GM12875 (cell line): ENCODE measurements around the gene ALKBH5.

Source experiments
- H3K4me3 ChIP-seq: one replicate; pipeline ENCODE4 v1.5.1; 2011; ENCODE audit warnings: low read depth, low read length, control low read depth
- TF ChIP-seq, protein P1 (sequence below): IDR thresholded peaks from 2 replicates; pipeline ENCODE4 v1.5.1; 2011; ENCODE audit warnings: low read depth, mild to moderate bottlenecking, control low read depth, inconsistent platforms, low read length, moderate library complexity, borderline replicate concordance; ENCODE audit not compliant: insufficient read depth

Gene ALKBH5

GRCh38 chr17:18233803-18234518 is 50.3 kb downstream of the ALKBH5 start:
- TF ChIP-seq, protein P1, sequence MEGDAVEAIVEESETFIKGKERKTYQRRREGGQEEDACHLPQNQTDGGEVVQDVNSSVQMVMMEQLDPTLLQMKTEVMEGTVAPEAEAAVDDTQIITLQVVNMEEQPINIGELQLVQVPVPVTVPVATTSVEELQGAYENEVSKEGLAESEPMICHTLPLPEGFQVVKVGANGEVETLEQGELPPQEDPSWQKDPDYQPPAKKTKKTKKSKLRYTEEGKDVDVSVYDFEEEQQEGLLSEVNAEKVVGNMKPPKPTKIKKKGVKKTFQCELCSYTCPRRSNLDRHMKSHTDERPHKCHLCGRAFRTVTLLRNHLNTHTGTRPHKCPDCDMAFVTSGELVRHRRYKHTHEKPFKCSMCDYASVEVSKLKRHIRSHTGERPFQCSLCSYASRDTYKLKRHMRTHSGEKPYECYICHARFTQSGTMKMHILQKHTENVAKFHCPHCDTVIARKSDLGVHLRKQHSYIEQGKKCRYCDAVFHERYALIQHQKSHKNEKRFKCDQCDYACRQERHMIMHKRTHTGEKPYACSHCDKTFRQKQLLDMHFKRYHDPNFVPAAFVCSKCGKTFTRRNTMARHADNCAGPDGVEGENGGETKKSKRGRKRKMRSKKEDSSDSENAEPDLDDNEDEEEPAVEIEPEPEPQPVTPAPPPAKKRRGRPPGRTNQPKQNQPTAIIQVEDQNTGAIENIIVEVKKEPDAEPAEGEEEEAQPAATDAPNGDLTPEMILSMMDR: no peak
- no peak overlapping the region for H3K4me3 ChIP-seq

DNA sequence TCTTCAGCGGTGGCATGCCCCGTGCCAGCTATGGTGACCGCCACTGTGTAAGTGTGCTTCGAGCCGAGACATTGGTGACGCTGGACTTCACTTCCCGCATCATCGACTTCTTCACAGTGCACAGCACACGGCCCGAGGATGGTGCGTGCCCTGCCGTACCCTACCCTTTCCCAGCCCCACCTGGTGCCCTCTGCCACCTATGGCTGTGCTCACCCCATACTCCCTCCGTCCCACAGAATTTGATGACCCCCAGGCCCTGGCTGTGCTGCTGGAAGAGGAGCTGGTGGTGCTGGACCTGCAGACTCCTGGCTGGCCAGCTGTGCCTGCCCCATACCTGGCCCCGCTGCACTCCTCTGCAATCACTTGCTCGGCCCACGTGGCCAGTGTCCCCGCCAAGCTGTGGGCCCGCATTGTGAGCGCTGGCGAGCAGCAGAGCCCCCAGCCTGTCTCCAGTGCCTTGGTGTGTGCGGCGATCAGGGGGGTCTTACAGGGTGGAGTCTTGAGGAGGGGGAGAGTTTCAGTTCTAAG is 51.3 kb downstream of the ALKBH5 start:
- TF ChIP-seq, protein P1: no peak
- no peak overlapping the region for H3K4me3 ChIP-seq

DNA sequence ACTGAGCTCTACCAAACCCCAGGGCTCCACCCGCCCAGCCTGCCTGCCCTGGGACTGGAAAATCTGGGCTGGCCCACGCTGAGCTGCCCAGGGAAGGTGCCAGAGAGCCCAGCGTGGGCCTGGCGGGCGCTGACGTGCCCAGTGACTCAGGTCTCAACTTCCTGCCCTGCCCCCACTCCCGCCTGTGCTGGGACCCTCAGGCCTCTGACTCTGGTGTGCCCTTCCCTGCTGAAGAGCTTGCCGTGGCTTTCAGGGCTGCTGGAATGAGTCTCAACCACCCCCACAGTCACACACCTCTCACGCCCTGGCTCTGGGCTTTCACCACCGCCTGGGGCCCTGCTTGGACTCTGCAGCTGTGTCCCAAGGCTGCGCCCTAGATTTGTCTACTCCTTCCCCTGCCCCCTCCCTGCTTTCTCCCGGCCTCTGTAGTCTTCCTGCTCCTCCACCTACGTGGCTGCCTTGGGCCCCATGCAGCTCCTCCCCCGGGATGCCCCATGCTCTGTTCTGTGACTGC is 52.2 kb downstream of the ALKBH5 start:
- H3K4me3 ChIP-seq: no peak overlapping the region
- TF ChIP-seq, protein P1: no peak

DNA sequence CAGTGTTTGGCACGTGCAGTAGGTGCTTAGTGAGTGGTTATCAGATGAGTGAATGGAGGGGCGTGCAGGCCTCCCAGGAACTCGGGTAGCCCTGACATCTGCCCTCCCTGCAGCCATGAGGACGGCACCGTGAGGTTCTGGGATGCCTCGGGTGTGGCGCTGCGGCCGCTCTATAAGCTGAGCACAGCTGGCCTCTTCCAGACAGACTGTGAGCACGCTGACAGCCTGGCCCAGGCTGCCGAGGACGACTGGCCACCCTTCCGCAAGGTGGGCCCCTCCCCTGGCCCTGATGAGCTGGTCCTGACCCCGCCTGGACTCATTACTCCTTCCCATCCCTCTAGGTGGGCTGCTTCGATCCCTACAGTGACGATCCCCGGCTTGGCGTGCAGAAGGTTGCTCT is 52.9 kb downstream of the ALKBH5 start:
- no peak overlapping the region for H3K4me3 ChIP-seq
- TF ChIP-seq, protein P1: no peak

- TF ChIP-seq, protein P1: no peak
- no peak overlapping the region for H3K4me3 ChIP-seq
These were observed 53.8 kb downstream of the ALKBH5 start for GRCh38 chr17:18237461-18237860.

DNA sequence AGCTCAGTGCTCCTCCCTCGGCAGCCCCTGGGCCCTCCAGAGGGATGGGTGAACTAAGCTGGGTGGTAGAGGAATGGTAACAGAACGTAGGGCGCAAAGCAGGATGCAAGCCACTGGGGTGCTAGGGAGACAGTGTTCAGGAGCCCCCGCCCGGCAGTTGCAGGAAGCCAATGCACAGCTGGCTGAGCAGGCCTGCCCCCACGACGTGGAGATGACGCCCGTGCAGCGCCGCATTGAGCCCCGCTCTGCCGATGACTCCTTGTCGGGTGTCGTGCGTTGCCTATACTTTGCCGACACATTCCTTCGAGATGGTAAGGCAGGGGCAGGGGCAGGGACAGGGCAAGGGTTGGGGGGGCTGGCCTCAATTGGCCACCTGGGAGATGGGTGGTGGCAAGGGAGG is 54.7 kb downstream of the ALKBH5 start:
- H3K4me3 ChIP-seq: no peak overlapping the region
- TF ChIP-seq, protein P1: no peak

- TF ChIP-seq, protein P1: no peak
- H3K4me3 ChIP-seq: no peak overlapping the region
These were observed 56.8 kb downstream of the ALKBH5 start for GRCh38 chr17:18240449-18240848.
